ENCODE data around the gene NPM3.

NPM3 gene

DNA sequence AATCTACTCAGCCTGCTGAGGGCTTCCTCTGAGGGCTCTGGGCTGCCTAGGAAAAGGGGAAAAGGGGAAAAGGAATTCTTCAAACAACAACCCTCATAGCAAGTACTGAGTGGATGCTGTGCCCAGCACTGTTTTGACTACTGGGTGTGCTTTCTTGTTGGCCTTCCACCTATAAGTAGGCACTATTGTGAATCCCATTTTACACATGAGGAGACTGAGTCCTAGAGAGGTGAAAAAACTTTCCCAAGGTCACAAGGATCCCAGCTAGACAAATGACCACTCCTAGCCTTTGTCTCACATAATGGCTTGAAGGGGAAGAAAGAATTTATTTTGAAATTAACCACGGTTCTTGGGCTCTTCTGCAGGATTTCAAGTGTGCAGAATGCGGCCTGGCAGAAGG is 24.4 kb downstream of the NPM3 start:
- DNase-seq (ENCODE audit: low spot score) = no peak

DNA sequence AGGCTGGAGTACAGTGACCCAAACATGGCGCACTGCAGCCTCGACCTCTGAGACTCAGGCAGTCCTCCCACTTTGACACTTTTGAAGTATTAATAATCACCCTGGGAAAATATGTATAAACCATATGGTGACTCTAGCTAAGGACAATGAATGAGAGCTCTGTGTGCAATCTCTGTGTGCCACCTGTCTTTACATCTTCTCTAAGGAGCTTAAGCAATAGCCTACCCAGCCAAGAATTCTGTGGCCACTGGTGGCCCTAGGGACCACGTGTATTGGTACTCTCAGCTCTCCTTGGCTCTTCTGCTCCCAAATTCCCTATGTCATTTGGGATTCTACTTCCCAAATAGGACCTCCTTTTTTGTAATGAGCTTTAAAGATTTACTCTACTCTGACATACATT is 31.0 kb downstream of the NPM3 start:
- DNase-seq (ENCODE audit: low spot score) = no peak

- peak; percentile 6 for DNase-seq (ENCODE audit: low spot score)
Measured at GRCh38 chr10:101749047-101750016, 33.9 kb downstream of the NPM3 start.

- no peak for DNase-seq (ENCODE audit: low spot score)
Measured at GRCh38 chr10:101748496-101748895, 34.8 kb downstream of the NPM3 start.

GRCh38 chr10:101745074-101745696 is 38.1 kb downstream of the NPM3 start:
- no peak for DNase-seq (ENCODE audit: low spot score)

- DNase-seq (ENCODE audit: low spot score) = no peak
Measured at GRCh38 chr10:101744267-101744666, 39.0 kb downstream of the NPM3 start.

GRCh38 chr10:101741938-101742337 is 41.3 kb downstream of the NPM3 start:
- no peak for DNase-seq (ENCODE audit: low spot score)

DNA sequence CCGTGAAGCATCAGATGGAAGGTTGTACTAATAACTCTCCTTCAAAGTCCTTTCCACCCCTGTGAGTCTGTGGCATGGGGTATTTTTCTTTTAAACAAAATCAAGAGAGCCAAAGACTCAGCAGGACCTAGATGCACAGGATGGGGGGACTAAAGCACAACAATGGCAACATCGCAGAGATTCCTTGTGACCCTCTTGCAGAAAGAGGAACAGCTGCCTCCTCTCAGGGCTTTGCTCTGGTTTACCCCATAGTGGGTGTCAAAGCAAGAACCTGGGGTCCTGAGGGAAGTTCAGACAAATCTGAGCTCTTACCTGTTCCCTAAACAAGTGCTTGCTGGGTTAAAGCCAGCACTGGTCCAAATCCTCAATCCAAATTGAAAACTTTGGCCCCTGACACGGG is 46.6 kb downstream of the NPM3 start:
- no peak for DNase-seq (ENCODE audit: low spot score)

- no peak for DNase-seq (ENCODE audit: low spot score)
Measured at GRCh38 chr10:101732096-101732495, 51.1 kb downstream of the NPM3 start.

Measured in pons (tissue), 1 donor.